Endothelial cell of umbilical vein (primary cell): Measurements from ENCODE around the gene UBR3. TPM values are rescaled to one million over a fixed set of nuclear protein-coding genes. Genes with fewer than 3 reads are reported as not detected.
A peak's percentile ranks its signal among the peaks of the same experiment; 100 is the strongest.

Experiments used
- BruUV-seq: library from RNA; stranded (reverse); fragments of 400-500 nt; replicated peaks from 2 replicates; lab custom pipeline; 2021; lab: Mats Ljungman, UMichigan
- CTCF ChIA-PET: fragments of 300-600, 350-600 bp; sonication (Branson Sonifier 250); formaldehyde crosslinking; loops from one replicate; lab custom pipeline; 2021; ENCODE audit warnings: antibody characterized with exemption, inconsistent platforms; lab: Charles Lee
- POLR2A ChIA-PET: fragments of 300-600, 350-600 bp; sonication (Branson Sonifier 250); formaldehyde crosslinking; loops from one replicate; lab custom pipeline; 2021; ENCODE audit warnings: antibody characterized with exemption, inconsistent platforms; lab: Charles Lee
- DNase-seq: peaks from one replicate; pipeline ENCODE4 v3.0.0-alpha.2; 2011; ENCODE audit warnings: low read depth, low spot score
- FAIRE-seq: peaks from 2 replicates; lab custom pipeline; 2011; peaks lifted over from hg19 to GRCh38; lab: Jason Lieb, UNC
- H2AFZ ChIP-seq: 2 replicates; pipeline ENCODE4 v1.6.0; 2012; ENCODE audit warnings: low read depth, low read length, control low read depth, inconsistent platforms
- H3K27ac ChIP-seq: 2 replicates; pipeline ENCODE4 v1.5.1; 2011; ENCODE audit warnings: low read depth, mild to moderate bottlenecking, control low read depth, low read length, moderate library complexity; ENCODE audit not compliant: insufficient read depth
- H3K27me3 ChIP-seq, 2 experiments: 2 replicates each; pipeline versions ENCODE4 v1.6.0 to v1.6.1; 2011; ENCODE audit warnings: low read length in 2 of 2, mixed read lengths in 1 of 2; ENCODE audit not compliant: control insufficient read depth in 2 of 2, insufficient read depth in 2 of 2
- H3K36me3 ChIP-seq, 2 experiments: 2 replicates in 1 of 2; 3 replicates in 1 of 2; pipeline ENCODE4 v1.5.1; 2011; ENCODE audit warnings: low read length in 2 of 2, mild to moderate bottlenecking in 1 of 2, moderate library complexity in 1 of 2; ENCODE audit not compliant: control insufficient read depth in 2 of 2, insufficient read depth in 2 of 2; ENCODE audit errors: extremely low read depth in 1 of 2
- H3K4me1 ChIP-seq: 3 replicates; pipeline ENCODE4 v1.5.1; 2011; ENCODE audit warnings: mild to moderate bottlenecking, low read length; ENCODE audit not compliant: control insufficient read depth, insufficient read depth; ENCODE audit errors: extremely low read depth
- H3K4me2 ChIP-seq: 2 replicates; pipeline ENCODE4 v1.6.1; 2011; ENCODE audit warnings: low read length, control low read depth, mixed read lengths; ENCODE audit not compliant: insufficient read depth
- H3K4me3 ChIP-seq, 3 experiments: fragments of 200-600 bp in 1 of 3; sonication (generic), shearing (Covaris generic) in 1 of 3; replicated peaks in 1 of 3; 2 replicates each; pipeline ENCODE4 v1.5.1; 2011 to 2016; ENCODE audit warnings: control low read depth in 3 of 3, low read length in 3 of 3, mild to moderate bottlenecking in 2 of 3, inconsistent platforms in 1 of 3, low read depth in 1 of 3, moderate library complexity in 1 of 3; ENCODE audit not compliant: insufficient read depth in 1 of 3
- H3K79me2 ChIP-seq: 2 replicates; pipeline ENCODE4 v1.6.0; 2012; ENCODE audit warnings: low read length, inconsistent platforms; ENCODE audit not compliant: control insufficient read depth, insufficient read depth
- H3K9ac ChIP-seq: replicated peaks from 2 replicates; pipeline ENCODE3; 2011; ENCODE audit warnings: low read length, control low read depth; ENCODE audit not compliant: insufficient read depth; ENCODE audit errors: extremely low read depth
- H3K9me1 ChIP-seq: replicated peaks from 3 replicates; pipeline ENCODE4 v1.6.0; 2011; ENCODE audit warnings: mild to moderate bottlenecking, low read length; ENCODE audit not compliant: control insufficient read depth, insufficient read depth; ENCODE audit errors: extremely low read depth
- H3K9me3 ChIP-seq: replicated peaks from 2 replicates; pipeline ENCODE4 v1.5.1; 2012; ENCODE audit warnings: low read length, inconsistent platforms; ENCODE audit not compliant: control insufficient read depth, insufficient read depth
- H4K20me1 ChIP-seq: replicated peaks from 2 replicates; pipeline ENCODE3; 2011; ENCODE audit warnings: mild to moderate bottlenecking, low read length; ENCODE audit not compliant: control insufficient read depth, insufficient read depth; ENCODE audit errors: extremely low read depth
- CTCF ChIP-seq, 2 donors: IDR thresholded peaks; 1 replicate in 1 of 2; 2 replicates in 1 of 2; pipeline ENCODE4 v1.5.1; 2011; ENCODE audit warnings: low read length in 2 of 2, mild to moderate bottlenecking in 2 of 2, moderate library complexity in 2 of 2, control low read depth in 1 of 2, inconsistent platforms in 1 of 2, low read depth in 1 of 2; ENCODE audit not compliant: insufficient read depth in 1 of 2; ENCODE audit errors: extremely low read depth in 1 of 2
- EZH2 ChIP-seq: IDR thresholded peaks from 2 replicates; pipeline ENCODE4 v1.6.1; 2012; ENCODE audit warnings: borderline replicate concordance, low read depth, mild to moderate bottlenecking, moderate library complexity, low read length, inconsistent platforms; ENCODE audit not compliant: severe bottlenecking
- FOS ChIP-seq: IDR thresholded peaks from 2 replicates; pipeline ENCODE4 v1.6.1; 2011; ENCODE audit warnings: mild to moderate bottlenecking, low read length, moderate library complexity, borderline replicate concordance; ENCODE audit not compliant: insufficient read depth
- GATA2 ChIP-seq: IDR thresholded peaks from 2 replicates; pipeline ENCODE4 v1.7.0; 2011; ENCODE audit warnings: low read depth, mild to moderate bottlenecking, moderate library complexity, mixed read lengths, low read length; ENCODE audit not compliant: insufficient read length, insufficient read depth
- JUN ChIP-seq: IDR thresholded peaks from 2 replicates; pipeline ENCODE4 v1.6.1; 2011; ENCODE audit warnings: borderline replicate concordance, low read depth; ENCODE audit not compliant: insufficient read length, insufficient read depth
- MAX ChIP-seq: IDR thresholded peaks from 2 replicates; pipeline ENCODE4 v1.6.1; 2011; ENCODE audit not compliant: insufficient read depth, insufficient read length
- MYC ChIP-seq: IDR thresholded peaks from one replicate; pipeline ENCODE4 v1.6.1; 2011; ENCODE audit warnings: mild to moderate bottlenecking, low read depth, low read length
- POLR2A ChIP-seq: IDR thresholded peaks from 2 replicates; pipeline ENCODE4 v1.6.1; 2012; ENCODE audit warnings: low read depth, mild to moderate bottlenecking, control low read depth, low read length
- POLR2AphosphoS5 ChIP-seq: IDR thresholded peaks from 2 replicates; pipeline ENCODE4 v1.6.1; 2012; ENCODE audit warnings: low read depth, mild to moderate bottlenecking, control low read depth, low read length, moderate library complexity; ENCODE audit not compliant: insufficient read depth
- dilution Hi-C: fragments of 300-500 bp; cut with MboI; formaldehyde crosslinking; loops from one replicate; pipeline ENCODE4 v1.15.0; 2019; ENCODE audit warnings: low sequenced_read_pairs; ENCODE audit not compliant: extremely low pct_ligation_motif_present
- intact Hi-C: fragments of 100-400 bp; cut with micrococcal nuclease; formaldehyde crosslinking; loops from one replicate; pipeline ENCODE4 v1.10.0; 2022
- polyA plus RNA-seq, 4 experiments: library from polyadenylated mRNA; depleted of rRNA in 3 of 4; stranded (reverse) in 3 of 4; unstranded in 1 of 4; fragments of >200 nt; gene quantifications; 2 replicates each; pipeline versions ENCODE4 v1.2.1 to v1.2.3, GENCODE V29; 2011 to 2012; ENCODE audit warnings: missing spikeins in 1 of 4
- total RNA-seq: library from RNA; stranded (reverse); gene quantifications from 2 replicates; pipeline ENCODE4 v1.2.3, GENCODE V29; 2021

UBR3 gene
- total and polyA plus RNA-seq, 2 donors (not counting 3 experiments of a cell fraction or from before 2014, with no cell fraction given), result 5.3 to 27.5 TPM

GRCh38 chr2:169839954-169840746 is 12.9 kb downstream of the UBR3 start:
- H3K4me2 ChIP-seq, result no peak overlapping the region
- no TSS peak for BruUV-seq
- peaks cover 38% of the 10 kb centered on the region for H3K79me2 ChIP-seq
- H3K9ac ChIP-seq, result no peak overlapping the region
- H3K36me3 ChIP-seq, result no peaks in the 10 kb centered on the region
- H3K4me3 ChIP-seq, result no peak overlapping the region
- ChIA-PET POLR2A (no interaction called here), CTCF (no interaction called here)
- H4K20me1 ChIP-seq, result no peaks in the 10 kb centered on the region
- DNase-seq (peak; percentile 15), FAIRE-seq (no peak)
- dilution Hi-C loops (no loop called here), intact Hi-C loops (no loop called here)
- H3K4me1 ChIP-seq, result no peaks in the 10 kb centered on the region
- no peak overlapping the region for H2AFZ ChIP-seq
- no peak for TF ChIP-seq GATA2
- no peak for TF ChIP-seq CTCF (IDR thresholded peaks at IDR 0.05; ENCODE audit: extremely low read depth in 1 of 2, insufficient read depth in 1 of 2, low read depth in 1 of 2, low read length in 2 of 2)
- no peak for TF ChIP-seq POLR2AphosphoS5
- TF ChIP-seq MAX, result no peak
- no peak for TF ChIP-seq EZH2
- no peak for TF ChIP-seq POLR2A
- TF ChIP-seq JUN, result no peak
- TF ChIP-seq MYC, result no peak
- no peak for TF ChIP-seq FOS
- H3K9me3 ChIP-seq, result no peaks in the 10 kb centered on the region
- H3K27ac ChIP-seq, result no peak overlapping the region
- H3K9me1 ChIP-seq, result no peaks in the 10 kb centered on the region
- no peaks in the 10 kb centered on the region for H3K27me3 ChIP-seq
